ENCODE data around the gene ZNF618. TPM values are rescaled to one million over a fixed set of nuclear protein-coding genes. Genes with fewer than 3 reads are reported as not detected.

The ZNF618 gene
- 10.7 and 12.5 TPM in 2 replicates for total RNA-seq

DNA sequence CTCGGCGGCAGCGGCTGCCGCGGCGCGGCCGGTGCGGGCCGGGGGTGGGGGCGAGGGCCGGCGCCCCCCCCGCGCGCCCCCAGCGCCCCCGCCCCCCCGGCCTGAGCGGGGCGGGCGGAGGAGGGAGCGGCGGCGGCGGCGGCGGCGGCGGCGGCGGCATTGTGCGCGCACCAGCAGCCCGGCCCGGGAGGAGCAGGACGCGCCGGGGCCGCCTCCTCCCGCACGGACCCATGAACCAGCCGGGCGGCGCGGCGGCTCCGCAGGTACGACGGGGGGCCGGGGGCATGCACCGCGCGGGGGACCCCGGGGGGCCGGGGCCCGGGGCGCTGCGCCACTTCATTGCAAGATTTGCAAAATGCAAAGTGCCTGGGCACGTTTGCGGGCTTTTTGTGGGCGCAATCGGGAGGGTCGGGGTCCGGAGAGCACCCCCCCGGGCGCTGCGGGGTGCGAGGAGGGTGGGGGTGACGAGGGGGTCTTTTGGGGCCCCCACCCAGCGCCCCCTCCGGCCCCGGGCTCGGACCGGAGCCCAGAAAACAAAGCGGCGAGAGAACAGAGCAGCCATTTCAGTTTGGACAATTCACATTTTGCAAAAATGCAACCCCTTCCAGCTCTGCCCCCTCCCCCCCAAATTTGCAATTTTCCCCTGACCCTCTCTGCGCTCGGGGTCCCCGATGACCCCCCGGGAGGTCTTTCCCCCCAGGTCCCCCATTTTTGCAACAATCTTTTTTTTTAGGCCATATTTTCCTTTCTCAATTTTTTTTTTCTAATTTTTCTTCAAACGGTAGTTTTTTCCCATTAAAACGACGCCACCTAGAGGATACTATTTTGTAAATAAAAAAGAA, at the start of gene ZNF618:
Gene ZNF618 (plus strand): TSS at position 159 of the 842 bp plus-strand sequence. CDS start 72 bp downstream, at position 231.

DNA sequence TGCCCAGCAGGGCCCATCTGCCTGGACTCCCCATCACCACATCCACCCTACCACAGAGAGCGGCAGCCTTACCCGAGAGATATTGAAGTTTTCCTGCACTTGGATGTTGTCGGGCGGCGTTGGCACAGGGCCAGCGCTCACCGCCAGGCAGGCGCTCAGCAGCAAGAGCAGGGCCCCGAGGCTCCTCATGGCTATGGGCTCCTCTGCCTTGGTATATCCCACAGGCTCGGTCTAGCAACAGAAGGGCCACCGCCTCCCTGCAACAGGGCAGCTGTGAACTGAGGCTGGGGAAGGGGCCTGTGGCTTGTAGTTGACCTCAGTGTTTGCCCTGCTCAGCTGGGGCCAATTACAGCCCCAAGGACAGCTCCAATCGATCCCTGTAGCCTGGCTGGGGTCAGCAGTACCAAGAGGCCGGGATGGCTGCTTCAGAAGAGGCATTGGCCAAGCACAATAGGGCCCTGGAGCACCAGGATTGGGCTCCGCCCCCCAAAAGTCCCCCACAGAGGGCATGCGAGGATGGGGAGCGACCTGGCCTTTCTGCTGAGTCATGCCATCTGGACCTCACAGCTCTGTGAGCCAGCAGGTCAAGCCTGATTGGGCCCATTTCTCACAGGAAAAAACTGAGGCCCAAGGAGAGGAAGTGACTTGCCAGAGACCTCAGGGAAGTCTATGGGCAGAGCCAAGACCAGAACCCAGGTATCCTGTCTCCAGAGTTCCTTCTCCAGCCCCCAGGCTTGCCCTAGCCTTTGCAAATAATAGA, 202.1 kb downstream of the ZNF618 start, which contains the start of gene AMBP:
Gene AMBP (minus strand): TSS at position 280 of the 760 bp plus-strand sequence. CDS start 91 bp downstream, at position 189.

DNA sequence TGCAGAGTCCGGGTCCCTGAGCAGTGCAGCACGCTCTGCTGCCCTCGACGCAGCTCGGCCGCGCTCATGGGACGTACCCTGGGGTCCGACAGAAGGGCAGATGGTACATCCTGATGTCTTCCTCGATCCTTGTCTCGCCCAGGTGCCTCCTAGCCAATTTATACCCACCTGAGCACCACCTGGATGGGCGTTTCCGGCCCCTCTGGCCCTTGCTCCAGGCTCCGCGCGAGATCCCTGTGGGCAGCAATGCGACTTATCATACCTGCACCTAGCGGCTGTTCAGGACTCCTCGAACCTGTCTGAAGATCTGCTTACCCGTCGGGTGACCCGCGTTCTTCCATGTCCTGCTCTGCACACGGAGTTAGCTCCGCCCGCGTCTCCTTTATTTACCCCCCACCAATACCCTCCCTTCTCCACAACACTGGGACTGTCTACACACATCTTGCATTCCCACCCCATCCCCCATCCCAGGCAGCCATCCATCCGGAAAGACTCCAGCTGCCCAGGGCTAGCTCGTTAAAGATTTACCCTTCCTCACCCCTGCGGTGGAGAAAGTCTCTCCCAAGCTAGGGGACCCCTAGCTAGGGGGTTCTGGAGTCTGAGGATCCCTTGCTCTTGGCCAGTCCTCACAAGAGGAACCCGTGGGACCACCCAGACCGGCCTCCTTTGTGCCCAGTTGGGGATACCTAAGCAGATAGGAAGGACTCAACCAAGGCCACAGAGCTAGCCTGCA, 223.0 kb downstream of the ZNF618 start, which contains the start of gene KIF12:
Gene KIF12 (minus strand): TSS at position 357 of the 733 bp plus-strand sequence. CDS start 16 bp downstream, at position 341.

Other genes starting within 250 kb of the ZNF618 start
- 0.15 TPM in 1 of 2 replicates, not detected in the other for gene AMBP, start 202.0 kb downstream of the ZNF618 start, total RNA-seq
- under 0.01 and 0.30 TPM in 2 replicates for gene KIF12, start 223.0 kb downstream of the ZNF618 start, total RNA-seq

Measured in epithelial cell of umbilical artery (primary cell).